GM18498 (cell line): ENCODE data around the gene MRPL14.
"Not testable (repeated sequence)": the region's sequence is repeated elsewhere in the genome, so short reads cannot be mapped to it uniquely, and the experiment has no call there.

Source experiments
- ATAC-seq: cut with Tn5 transposase; IDR thresholded peaks from one replicate; pipeline ENCODE4 v1.9.1; 2021; ENCODE audit warnings: mild to moderate bottlenecking, moderate library complexity; ENCODE audit not compliant: unreplicated experiment

MRPL14 gene

DNA sequence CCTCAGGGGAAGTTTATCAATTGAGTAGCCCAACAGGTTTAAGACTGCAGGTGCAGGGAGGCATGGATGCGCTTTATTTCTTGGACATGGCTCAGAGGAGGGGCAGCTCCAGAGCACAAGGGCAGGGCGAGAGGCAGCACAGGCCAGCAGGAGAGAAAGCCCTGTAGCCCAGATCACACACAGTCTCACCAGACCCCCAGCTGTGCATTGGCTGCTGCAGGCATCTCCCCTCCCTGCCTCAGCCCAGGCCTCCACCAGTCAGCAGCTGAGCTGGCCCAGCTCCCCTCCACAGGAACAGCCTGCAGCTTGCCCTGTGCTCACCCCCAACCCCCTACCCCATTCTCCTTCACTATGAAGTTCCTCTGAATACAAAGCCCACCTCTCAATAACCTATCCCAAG, 24.7 kb downstream of the MRPL14 start:
- ATAC-seq = no peak

DNA sequence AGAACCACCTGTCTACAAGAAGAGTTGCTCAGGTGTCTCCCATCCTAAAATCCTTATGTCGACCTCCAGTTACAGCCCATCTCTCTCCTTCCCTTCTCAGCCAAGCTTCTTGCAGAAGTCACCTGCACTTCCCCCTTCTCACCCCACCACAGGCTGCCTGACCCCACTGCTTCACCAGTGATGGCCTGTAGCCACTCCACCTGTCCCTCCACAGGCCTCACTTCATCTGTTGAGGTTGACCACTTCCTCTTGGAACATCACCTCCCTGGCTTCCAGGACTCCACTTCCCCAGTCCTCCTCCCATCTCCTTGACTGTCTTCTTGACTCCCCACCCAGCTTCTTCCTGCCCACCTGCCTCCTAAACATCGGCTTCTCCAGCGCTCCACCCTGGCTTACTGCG, 25.4 kb downstream of the MRPL14 start:
- ATAC-seq = no peak

DNA sequence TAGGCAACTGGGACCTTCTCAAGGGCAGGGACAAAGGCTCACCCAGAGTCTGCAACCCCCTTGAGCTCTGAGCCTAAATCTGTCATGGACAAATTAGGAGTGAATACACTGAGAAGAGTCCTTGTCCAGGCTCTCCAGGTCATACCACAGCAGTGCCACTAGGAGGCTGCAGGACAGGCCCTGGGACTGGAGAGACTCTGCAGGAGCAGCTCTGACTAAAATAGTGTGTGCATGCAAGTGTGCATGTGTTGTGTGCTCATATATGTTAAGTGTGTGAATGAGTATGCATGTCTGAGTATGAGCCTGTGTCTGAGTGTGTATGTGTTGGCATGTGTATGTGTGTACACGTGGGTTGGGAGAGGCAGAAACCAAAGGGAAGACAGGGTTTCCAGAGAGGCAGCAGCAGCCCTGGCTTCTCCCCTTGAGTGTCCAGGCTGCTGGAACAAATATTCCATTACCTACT, 27.1 kb downstream of the MRPL14 start:
- ATAC-seq = no peak

DNA sequence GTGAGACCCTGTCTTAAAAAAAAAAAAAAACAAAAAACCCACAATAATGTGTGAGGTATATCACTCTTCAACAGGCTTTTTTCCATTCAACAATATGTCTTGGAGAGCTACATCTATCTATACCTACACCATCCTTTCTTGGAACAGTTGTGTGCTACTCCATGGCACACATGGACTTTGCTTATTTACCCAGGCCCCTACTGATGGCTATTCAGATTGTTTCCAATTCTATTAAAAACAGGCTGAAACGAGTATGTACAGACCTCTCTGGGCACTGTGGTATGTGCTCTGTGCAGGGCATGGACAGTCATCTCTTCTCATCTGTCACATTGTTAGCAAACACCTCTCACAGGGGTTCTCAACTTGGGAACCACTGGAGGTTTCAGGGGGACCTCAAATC, 28.1 kb downstream of the MRPL14 start:
- ATAC-seq = no peak

DNA sequence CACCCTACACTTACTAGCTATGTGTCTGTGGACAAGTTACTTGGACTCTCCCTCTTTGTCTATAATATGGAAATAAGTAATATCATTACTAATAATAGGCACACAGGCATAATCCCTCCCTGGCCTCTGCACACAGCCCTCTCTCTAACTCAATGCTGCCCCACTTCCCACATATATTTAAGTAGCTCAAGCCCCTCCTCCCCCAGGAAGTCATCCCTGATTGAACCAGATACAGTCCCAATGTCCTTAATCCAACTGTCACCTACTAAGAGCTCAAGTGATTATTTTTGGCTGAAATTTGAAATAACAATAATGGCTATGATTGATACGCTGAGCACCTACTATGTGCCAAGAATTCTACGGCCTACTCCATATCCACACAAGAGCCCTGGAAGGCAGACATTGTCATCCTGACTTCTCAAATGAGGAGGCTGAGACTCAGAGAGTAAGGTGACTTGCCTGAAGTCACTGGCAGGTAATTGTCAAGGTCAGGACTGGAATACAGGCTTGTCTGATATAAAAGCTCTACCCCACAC, 29.4 kb downstream of the MRPL14 start:
- no peak for ATAC-seq

DNA sequence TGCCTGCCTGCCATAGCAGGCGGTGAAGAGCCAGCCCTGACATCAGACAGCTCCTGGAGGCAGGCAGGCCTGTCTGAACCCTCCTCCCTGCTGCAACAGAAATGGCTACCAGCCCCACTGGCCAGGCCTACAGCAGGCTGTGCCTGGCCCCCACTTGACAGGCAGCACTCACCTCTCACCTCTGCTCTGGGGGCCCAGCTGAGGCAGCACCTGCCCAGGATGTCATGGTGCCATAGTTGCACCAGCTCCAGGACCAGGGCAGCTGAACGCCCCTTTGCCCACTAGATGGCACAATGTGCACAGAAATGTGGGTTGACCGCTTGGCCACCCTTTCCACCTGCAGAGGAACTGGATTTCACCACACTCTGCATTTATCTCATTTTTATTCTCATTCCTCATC, 30.6 kb downstream of the MRPL14 start:
- peak; percentile 71 for ATAC-seq

DNA sequence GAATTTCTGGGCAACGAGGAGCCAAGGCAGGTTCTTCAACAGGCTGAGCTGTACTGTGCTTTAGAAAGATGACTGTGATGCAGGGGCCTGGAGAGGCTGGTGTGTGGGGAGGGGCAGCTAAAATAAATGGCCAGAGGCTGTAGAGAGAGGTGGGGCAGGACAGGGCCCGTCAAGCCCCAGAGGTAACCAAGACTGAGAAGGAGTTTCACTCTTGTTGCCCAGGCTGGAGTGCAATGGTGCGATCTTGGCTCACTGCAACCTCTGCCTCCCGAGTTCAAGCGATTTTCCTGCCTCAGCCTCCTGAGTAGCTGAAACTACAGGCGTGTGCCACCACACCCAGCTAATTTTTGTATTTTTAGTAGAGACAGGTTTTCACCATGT, 32.0 kb downstream of the MRPL14 start:
- not testable (repeated sequence) for ATAC-seq

DNA sequence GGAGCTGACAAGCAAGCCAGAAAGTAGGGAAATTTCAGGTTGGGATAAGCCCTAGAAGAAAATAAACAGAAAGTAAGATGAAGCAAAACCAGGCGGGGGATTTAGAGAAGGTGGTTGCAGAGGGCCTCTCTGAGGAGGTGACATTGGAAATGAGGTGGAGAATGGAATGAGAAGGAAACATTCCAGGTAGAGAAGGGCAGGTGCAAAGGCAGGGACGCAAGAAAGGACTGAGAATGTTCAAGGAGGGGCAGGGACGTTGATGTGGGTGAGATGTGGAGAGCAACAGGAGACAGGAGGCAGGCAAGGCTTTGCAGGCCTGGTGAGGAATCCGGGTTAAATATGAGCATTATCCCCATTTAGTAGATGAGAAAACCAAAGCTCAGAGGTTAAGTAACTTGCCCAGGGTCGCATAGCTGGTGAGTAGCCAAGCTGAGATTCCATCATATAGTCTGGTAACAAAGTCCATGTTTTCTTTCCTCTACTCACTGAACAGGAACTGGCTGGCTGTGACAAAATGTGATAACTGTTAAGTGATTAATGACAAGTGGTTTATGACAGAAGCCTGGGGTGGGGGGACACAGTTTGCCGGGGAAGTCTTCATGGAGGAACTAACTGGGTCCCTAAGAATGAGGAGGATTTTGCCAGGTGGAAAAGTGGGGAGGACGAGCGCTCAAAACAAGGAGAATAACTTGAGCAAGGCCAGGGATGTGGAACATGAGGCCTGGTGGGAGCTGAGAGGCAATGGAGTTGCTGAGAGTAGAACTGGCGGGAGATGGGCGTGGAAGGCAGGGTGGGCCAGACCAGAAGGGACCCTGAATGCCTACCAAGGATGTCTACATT, 32.6 kb downstream of the MRPL14 start:
- ATAC-seq = no peak

DNA sequence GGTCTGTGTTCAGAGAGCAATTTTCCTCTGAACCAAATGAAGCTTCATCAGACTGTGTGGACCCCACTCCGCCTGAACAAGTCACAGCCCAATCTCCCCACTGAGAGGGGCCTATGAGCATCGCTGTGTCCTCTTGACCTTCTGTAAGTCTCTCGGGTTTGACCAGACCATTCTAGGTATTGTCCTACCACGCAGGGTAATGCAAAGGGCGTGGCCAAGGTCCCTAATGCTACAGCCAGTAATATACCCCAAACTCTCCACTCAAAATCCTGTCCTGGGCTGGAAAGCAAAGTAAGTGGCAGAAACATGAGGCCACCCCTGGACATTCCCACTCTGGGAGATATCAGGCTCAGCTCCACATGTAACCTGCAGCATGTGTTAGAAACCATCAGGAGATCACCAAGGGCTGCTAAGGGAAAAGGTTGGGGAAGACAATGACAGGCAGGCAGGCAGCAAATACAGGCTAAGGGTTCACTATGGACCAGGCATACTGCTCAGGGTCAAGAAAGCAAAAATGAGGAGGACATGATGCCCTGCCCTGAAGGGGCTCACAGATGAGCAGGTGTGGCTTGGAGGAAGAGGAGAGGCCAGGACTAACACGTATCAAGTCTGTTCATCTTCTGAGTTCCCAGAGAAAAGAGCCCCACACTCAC, 33.4 kb downstream of the MRPL14 start:
- no peak for ATAC-seq

DNA sequence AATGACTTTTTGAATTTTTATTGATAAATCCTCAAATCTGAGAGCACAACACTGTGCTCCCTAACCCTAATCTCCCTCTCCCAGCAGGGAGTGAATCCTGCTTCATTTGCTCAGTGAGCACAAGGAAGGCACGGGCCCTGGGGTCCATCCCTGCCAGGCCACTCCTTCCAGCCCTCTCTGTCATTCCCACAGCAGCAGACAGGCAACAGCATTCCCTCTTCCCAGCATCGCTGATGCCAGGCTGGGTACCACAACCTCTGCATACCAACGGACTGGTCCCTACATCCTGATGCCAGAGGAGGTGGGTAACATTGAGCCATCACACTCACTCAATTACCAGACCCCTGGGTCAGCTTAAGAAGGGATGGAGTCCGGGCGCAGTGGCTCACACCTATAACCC, 34.2 kb downstream of the MRPL14 start:
- no peak for ATAC-seq

DNA sequence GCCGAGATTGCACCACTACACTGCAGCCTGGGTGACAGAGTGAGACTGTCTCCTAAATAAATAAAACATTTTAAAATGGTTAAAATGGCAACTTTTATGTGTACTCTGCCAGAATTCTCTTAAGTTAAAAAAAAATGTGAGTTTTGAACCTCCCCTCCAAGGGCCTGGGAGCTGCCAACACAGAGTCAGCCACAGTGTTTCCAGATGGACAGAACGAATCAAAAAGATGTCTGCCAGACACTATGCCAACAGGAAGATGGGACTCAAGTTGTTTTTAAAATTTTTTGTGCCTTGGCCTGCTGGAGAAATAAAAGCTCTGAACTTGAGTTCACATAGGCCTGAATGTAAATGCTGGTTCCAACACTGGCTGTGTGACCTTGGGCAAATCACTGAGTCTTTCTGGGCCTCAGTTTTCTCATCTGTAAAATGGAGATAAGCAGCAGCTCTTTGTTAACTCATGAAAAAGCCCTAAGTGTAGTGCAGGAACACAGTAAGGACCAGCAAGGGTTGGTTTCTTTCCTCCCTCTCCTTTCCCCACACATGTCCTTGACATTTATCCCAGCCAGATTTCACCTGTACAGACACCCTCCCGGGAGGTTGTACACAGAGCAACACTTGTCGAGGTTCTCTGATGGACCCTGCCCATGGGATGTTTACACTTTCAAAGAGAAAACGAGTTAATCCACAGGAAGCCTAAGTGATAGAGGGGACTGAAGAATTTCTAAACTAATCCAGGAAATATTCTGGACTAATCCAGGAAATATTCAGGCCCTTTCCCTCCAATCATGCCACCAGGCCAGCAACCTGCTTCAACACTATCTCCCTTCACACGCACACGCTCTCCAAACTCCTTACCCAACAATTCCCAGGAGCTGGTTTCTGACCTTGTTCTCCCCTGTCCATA, 35.0 kb downstream of the MRPL14 start:
- ATAC-seq = no peak

DNA sequence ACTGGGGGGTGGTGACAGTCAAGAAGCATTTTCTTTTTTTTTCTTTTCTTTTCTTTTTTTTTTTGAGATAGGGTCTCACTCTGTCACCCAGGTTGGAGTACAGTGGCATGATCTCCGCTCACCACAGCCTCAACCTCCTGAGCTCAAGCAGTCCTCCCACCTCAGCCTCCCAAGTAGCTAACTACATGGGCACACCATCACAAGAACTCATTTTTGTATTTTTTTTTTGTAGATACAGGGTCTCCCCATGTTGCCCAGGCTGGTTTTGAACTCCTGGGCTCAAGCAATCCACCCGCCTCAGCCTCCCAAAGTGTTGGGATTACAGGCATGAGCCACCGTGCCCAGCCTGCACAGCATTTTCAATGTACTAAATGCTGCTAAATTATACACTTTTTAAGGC, 35.9 kb downstream of the MRPL14 start:
- not testable (repeated sequence) for ATAC-seq

DNA sequence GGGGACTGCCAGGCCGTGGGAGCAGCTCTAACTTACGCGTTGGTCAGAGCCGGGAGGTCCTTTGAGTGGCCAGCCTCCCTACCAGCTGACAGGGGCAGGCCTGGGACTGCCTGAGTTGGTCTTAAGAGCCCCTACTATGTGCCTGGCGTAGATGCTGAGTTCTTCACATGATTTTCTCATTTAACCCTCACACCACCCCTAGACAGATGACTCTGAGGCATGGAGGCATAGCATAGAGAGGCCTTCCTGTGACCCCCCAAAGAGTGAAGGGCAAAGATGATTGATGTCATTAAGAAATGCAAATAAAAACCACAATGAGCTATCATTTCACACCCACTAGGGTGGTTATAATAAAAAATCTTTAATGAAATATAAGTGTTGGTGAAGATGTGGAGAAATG, 36.8 kb downstream of the MRPL14 start:
- no peak for ATAC-seq

DNA sequence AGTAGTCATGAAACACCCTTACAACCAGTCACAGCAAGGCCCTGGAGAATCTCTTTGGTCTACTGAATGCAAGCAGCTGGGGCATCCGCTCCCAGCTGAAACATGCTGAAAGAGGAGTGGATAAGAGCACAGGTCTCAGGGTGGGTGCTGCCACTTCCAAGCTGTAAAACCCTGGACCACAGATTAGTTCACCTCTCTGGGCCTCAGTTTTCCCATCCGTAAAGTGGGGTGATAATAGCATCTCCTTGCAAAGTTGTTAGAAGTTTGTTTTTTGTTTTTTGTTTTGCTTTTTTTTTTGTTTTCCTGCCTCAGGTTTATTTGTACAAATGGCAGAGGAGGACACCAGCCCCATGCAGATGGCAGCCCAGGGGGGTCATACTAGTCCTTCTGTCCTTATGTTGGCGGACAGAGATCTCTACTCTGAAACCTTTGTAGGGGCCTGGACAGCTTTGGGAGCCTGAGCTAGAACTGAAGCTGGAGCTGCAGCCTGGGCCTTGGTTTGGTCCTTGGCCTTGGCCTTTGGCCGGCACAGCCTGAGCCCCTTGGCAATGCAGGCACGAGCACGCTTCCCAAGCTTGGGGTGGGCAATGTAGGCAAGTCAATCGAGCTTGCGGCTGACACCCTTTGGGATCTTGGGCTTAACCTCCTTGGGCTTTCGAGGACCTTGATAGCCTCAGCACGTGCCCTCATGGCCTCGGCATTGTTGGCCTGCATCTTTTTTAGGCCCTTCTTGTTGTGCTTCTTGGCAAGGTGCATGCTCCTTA, 38.2 kb downstream of the MRPL14 start:
- ATAC-seq = no peak

DNA sequence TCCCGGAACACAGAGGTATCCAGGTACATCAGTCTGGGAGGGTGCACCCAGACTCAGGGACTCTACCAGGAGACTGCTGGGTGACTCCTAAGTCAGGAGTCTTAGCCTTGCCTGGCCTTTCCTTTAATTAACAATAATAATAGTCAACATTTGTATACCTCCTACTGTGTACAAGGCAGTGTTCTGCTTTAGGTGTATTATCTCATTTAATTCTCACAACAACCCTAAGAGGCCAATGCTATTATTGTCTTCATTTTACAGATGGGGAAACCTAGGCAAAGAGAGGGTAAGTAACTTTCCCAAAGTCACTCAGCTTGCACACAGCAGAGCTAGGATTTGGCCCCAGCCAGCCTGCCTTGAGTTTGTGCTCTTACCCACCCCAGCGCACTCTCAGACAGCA, 39.6 kb downstream of the MRPL14 start:
- no peak for ATAC-seq

DNA sequence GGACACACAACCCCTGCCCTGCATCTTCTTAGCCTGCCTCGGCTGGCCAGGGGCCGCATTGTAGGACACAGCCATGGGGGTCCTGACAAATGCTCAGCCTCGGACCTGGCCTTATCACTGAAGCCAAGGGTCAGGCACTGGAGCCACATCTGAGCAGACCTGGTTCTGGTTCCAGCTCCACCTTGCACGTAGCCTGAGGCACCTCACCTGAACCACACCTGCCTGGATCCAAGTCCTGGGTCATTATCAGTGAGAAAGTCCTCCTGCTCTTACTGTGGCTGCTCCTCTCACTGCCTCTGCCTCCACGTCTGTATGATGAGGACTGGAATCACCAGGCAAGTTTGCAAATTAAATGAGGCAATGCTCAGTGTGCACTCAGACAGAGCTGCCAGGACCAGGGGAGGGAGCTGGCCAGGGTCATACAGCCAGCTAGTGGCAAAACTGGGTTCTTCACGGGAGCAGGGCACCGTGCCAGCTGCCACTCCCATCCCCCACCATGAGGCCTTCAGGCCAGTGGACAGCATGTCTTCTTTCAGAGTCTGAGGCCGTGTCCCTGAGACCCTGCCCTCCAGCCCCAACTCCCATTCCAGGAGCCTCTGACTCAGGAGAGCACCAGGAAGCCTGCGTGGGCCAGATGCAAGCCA, 40.2 kb downstream of the MRPL14 start:
- no peak for ATAC-seq

DNA sequence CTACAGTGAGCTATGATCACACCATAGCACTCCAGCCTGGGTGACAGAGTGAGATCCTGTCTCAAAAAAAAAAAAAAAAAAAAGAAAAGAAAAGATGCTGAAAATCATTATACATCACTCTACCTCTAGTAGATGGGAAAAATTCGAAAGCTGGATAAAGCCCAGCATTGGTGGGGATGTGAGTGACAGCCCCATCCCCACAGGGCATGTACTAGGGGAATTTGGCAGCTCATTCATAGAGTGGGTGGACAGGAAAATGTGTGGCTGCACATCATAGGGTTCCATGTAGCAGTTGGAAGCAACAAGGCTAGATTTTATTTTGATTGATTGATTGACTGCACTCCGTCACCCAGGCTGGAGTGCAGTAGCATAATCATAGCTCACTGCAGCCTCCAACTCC, 42.0 kb downstream of the MRPL14 start:
- no peak for ATAC-seq

DNA sequence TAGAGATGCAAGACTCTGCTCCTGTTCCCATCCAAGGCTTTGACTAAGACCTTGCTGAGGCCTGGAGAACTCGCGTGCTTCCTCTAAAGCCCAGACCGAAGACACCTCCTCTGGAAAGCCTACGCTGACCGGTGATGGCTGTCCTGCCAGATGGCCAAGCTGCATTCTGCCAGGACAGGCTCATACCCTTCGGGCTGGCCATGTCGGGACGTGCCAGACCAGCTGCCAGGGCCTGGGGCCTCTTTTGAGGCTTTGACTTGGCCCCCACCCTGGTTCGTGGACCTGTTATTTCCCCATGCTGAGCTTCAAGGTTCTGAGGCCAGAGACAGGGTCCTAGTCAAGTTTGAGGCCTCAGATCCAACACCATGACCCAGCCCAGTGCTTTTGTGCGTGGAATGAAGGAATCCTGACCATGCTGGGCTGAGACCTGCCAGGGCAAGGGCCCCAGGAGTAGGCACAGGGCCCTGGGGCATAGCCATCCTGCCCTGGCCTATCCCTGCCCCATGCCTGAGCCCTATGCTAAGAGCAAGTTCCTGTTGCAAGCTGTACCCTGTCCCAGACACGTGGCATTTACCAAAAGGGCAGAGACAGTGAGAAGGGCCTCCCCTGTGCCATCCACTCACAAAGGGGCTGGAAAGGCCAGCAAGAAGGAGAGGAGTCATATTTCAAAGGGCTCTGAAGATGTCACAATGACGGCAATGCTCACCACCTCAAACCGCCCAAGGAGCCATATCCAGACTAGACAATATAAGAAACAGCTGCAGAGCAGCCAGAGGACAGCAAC, 42.8 kb downstream of the MRPL14 start:
- no peak for ATAC-seq

DNA sequence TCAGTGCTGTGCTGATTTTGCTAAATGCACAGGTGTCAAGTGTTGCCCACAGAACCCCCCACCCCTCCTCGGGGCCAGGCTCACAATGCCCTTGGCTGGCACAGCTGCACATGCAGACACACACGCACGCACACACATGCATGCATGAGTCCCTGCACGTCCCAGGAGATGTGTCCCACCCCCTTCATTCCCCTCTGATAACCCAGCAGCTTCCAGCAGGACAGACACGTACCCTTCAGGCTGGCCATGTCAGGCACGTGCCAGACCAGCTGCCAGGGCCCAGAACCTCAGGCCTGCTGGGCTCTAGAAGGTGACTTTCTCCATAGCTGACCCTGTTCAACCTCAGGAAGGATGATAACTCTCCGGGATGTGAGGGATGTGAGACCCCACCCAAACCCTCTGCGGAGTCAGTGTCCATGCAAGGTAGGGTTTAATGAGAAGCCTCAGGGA, 44.4 kb downstream of the MRPL14 start:
- no peak for ATAC-seq
